ENCODE measurements around the gene KRT36. TPM values are rescaled to one million over a fixed set of nuclear protein-coding genes. Genes with fewer than 3 reads are reported as not detected.
A peak's percentile ranks its signal among the peaks of the same experiment; 100 is the strongest.

KRT36 gene
- total RNA-seq, 4 donors from 2014 or later, result not detected

DNA sequence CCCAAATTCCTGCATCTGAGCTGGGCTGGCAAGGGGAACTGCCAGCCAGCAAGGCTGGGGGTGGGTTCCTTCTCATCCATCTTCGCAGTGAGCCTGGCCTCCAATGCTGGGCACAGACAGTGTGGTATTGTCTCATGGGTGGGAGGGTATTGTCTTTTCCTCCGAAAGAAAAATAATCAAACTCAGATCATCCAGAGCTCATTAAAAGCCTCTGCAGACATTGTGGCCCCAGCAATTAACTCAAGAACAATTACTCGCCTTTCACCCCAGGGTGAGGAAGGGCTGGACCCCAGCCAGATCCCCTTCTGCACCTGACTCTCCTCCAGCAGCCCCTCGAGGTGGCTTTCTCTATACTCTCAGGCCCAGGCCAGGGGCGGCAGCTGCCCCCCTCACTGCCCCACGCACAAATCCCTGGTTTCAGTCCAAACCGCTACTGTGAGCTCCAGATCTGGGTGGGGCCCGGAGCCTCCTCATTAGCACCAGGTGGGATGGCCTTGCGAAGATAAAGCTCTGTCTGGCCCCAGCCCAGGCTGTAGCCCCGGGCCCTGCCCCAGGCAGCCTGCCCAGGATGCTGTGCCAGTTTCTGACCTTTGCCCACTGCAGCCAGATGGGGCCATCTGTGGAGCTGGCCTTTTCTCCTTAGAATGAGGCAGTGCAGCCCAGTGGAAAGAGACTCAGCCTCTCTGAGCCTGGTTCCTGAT lies 31.3 kb upstream of the KRT36 start:
- Histone ChIP-seq H3K9me3 (no peaks in the 10 kb centered on the region), H3K36me3 (peaks cover 0 to 25% (median 0%) of the 10 kb centered on the region in 3 donors), H3K27me3 (no peaks in the 10 kb centered on the region), H3K4me3 (peak overlapping the region in 1 of 4 donors; percentile 5), H3K27ac (peak overlapping the region in 3 of 4 donors; percentile 79 to 96 (median 95)), H3K4me1 (peaks cover 0 to 15% (median 0%) of the 10 kb centered on the region in 4 donors)
- TF ChIP-seq POLR2A (IDR thresholded peaks at IDR 0.05), result peak in 1 of 2 donors; percentile 6
- no peak for TF ChIP-seq CTCF (IDR thresholded peaks at IDR 0.05)
- DNase-seq, result peak in 2 of 3 donors; percentile 85 to 87

DNA sequence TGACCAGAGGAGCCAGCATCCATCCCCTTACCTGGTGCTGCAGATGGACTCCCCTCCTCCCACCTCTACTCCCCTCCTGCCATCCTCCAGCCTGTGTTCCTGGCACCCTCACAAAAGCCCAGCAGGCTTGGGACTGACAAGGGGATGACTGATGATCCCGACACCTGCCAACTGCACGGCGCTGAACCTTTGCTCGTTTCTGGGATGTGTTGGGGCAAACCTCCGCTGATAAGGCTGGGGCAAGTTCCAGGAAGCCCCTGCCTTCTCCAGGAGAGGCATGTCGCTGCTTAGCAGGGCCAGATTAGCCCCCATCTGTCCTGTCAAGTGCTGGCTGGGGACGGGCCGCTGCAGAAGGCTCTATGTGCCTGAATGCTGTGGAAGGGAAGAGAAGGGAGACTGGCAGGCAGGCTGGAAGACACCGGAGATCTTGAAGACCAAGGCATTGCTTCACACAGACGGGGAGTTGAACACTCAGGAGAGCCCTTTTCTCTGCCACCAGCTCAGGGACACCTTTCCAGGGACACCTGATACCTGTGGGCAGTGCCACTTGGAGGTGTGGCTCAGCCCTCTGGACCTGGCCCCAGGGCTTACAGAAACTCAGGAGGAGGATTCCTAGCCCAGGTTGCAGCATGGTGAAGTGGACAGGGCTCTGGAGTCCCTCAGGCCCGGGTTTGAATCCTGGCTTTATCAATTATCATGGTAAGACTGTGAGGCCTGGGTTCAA lies 30.0 kb upstream of the KRT36 start:
- no peak overlapping the region for H3K4me3 ChIP-seq
- TF ChIP-seq POLR2A (IDR thresholded peaks at IDR 0.05), result peak in 1 of 2 donors; percentile 37
- TF ChIP-seq CTCF (IDR thresholded peaks at IDR 0.05), result no peak
- no peaks in the 10 kb centered on the region for H3K27me3 ChIP-seq
- H3K9me3 ChIP-seq, result no peaks in the 10 kb centered on the region
- DNase-seq, result peak in 2 of 3 donors; percentile 70 to 72
- peaks cover 0 to 15% (median 0%) of the 10 kb centered on the region in 4 donors for H3K4me1 ChIP-seq
- H3K36me3 ChIP-seq, result peaks cover 0 to 13% (median 0%) of the 10 kb centered on the region in 3 donors
- H3K27ac ChIP-seq, result peak overlapping the region in 2 of 4 donors; percentile 95 to 96

- peak within 1 kb of the TSS in 2 of 4 donors; percentile 95 to 96 for H3K27ac ChIP-seq
- no peaks in the 10 kb centered on the region for H3K27me3 ChIP-seq
- H3K9me3 ChIP-seq, result no peaks in the 10 kb centered on the region
- peaks cover 0 to 6% (median 0%) of the 10 kb centered on the region in 3 donors for H3K36me3 ChIP-seq
- peaks cover 0 to 11% (median 0%) of the 10 kb centered on the region in 4 donors for H3K4me1 ChIP-seq
- H3K4me3 ChIP-seq, result no peak within 1 kb of the TSS
- no peak for DNase-seq
- TF ChIP-seq CTCF (IDR thresholded peaks at IDR 0.05), result no peak
- TF ChIP-seq POLR2A (IDR thresholded peaks at IDR 0.05), result no peak
Measured at GRCh38 chr17:41518789-41519449, 29.2 kb upstream of the KRT36 start, which contains the start of gene KRT15. TSS of gene KRT15 (minus strand) at chr17:41518890. CDS start at chr17:41518827, 63 bp downstream.

DNA sequence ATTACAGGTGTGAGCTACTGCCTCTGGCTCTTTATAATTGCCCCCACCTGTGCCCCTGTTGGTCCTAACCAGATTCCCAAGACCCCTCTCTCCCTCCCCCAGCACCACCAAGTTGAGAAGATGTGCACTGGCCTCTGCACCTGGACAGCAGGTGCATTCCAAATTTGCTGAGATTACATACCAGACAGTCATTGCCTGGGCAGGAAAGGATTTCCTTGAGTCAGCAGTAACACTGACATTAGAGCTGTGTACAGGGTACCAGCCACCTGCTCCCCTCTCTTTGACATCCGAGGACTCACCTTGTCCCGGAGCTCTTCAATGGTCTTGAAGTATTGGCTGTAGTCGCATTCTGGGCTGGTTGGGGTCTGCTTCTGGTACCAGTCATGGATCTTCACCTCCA lies 28.3 kb upstream of the KRT36 start:
- no peak for DNase-seq
- H3K4me3 ChIP-seq, result no peak overlapping the region
- H3K9me3 ChIP-seq, result no peaks in the 10 kb centered on the region
- H3K27me3 ChIP-seq, result no peaks in the 10 kb centered on the region
- no peaks in the 10 kb centered on the region for H3K36me3 ChIP-seq
- TF ChIP-seq POLR2A (IDR thresholded peaks at IDR 0.05), result no peak
- no peak for TF ChIP-seq CTCF (IDR thresholded peaks at IDR 0.05)
- no peak overlapping the region for H3K27ac ChIP-seq
- H3K4me1 ChIP-seq, result peaks cover 0 to 7% (median 0%) of the 10 kb centered on the region in 4 donors

DNA sequence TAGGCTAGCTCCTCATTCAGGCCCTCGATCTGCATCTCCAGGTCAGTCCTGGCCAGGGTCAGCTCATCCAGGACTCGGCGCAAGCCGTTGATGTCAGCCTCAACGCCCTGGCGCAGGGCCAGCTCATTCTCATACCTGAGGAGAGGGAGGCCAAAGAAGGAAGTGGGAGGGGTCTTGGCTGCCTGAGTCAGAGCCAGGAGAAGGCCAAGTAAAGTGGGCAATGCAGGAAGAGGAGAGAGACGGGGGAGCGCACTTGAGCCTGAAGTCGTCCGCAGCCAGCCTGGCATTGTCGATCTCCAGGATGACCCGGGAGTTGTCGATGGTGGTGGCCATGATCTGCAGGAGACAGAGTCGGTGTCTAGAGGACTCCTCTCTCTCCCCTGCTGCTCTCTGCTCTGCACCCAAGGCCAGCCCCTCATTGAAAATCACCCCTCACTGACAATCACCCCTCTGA lies 27.1 kb upstream of the KRT36 start:
- Histone ChIP-seq H3K4me1 (no peaks in the 10 kb centered on the region), H3K36me3 (no peaks in the 10 kb centered on the region), H3K9me3 (no peaks in the 10 kb centered on the region), H3K4me3 (no peak overlapping the region), H3K27ac (no peak overlapping the region), H3K27me3 (no peaks in the 10 kb centered on the region)
- DNase-seq, result no peak
- TF ChIP-seq POLR2A (IDR thresholded peaks at IDR 0.05), result no peak
- no peak for TF ChIP-seq CTCF (IDR thresholded peaks at IDR 0.05)

Data from Peyer's patch (tissue), 4 donors.